WTC11 (cell line): ENCODE data around the gene CBLB. TPM values are rescaled to one million over a fixed set of nuclear protein-coding genes. Genes with fewer than 3 reads are reported as not detected.

Experiments
- ATAC-seq: fragments of 200-7000 bp; cut with Tn5 transposase; 2 replicates; pipeline ENCODE4 v1.10.0; 2021; ENCODE audit warnings: mild to moderate bottlenecking, moderate library complexity
- CTCF ChIA-PET: fragments of 300-600 bp; sonication (Branson Sonifier 250); formaldehyde crosslinking; loops from one replicate; lab custom pipeline; 2021; ENCODE audit warnings: antibody characterized with exemption; lab: Charles Lee
- POLR2A ChIA-PET: fragments of 350-600 bp; sonication (Branson Sonifier 250); formaldehyde crosslinking; loops from one replicate; lab custom pipeline; 2021; ENCODE audit warnings: antibody characterized with exemption; lab: Charles Lee
- DNase-seq: peaks from one replicate; pipeline ENCODE4 v3.0.0; 2021; ENCODE audit warnings: low spot score
- H3K27ac Mint-ChIP-seq: 2 replicates; pipeline ENCODE4 v1.8.0; 2021; ENCODE audit warnings: mixed read lengths
- H3K27me3 Mint-ChIP-seq: 2 replicates; pipeline ENCODE4 v1.8.0; 2021; ENCODE audit warnings: low read depth, mild to moderate bottlenecking, moderate library complexity, mixed read lengths
- H3K36me3 Mint-ChIP-seq: 2 replicates; pipeline ENCODE4 v1.8.0; 2021; ENCODE audit warnings: mixed read lengths
- H3K4me1 Mint-ChIP-seq: 2 replicates; pipeline ENCODE4 v1.8.0; 2022; ENCODE audit warnings: mixed read lengths
- H3K4me3 Mint-ChIP-seq: 2 replicates; pipeline ENCODE4 v1.8.0; 2021; ENCODE audit warnings: mild to moderate bottlenecking, moderate library complexity, mixed read lengths
- H3K9me3 Mint-ChIP-seq: 2 replicates; pipeline ENCODE4 v1.8.0; 2021; ENCODE audit warnings: mixed read lengths
- ATF2 ChIP-seq: sonication (generic); formaldehyde crosslinking; IDR thresholded peaks from 2 replicates; pipeline ENCODE4 v1.8.1; 2022; ENCODE audit warnings: low read depth, missing genetic modification reagents, borderline replicate concordance
- E2F4 ChIP-seq: sonication (generic); formaldehyde crosslinking; IDR thresholded peaks from 2 replicates; pipeline ENCODE4 v1.8.1; 2022; ENCODE audit warnings: low read depth, mild to moderate bottlenecking, moderate library complexity, missing genetic modification reagents, borderline replicate concordance
- ELF4 ChIP-seq: sonication (generic); formaldehyde crosslinking; IDR thresholded peaks from 2 replicates; pipeline ENCODE4 v1.8.1; 2022; ENCODE audit warnings: low read depth, mild to moderate bottlenecking, moderate library complexity, missing genetic modification reagents
- ERG ChIP-seq: fragments of 250-450 bp; sonication (Bioruptor Pico); IDR thresholded peaks from 2 replicates; pipeline ENCODE4 v1.8.0; 2021; ENCODE audit warnings: mild to moderate bottlenecking
- FOXP4 ChIP-seq: sonication (generic); formaldehyde crosslinking; IDR thresholded peaks from 2 replicates; pipeline ENCODE4 v1.8.0; 2022; ENCODE audit warnings: mild to moderate bottlenecking, missing genetic modification reagents
- MYBL2 ChIP-seq: sonication (generic); formaldehyde crosslinking; IDR thresholded peaks from 2 replicates; pipeline ENCODE4 v1.8.1; 2023; ENCODE audit warnings: mild to moderate bottlenecking, moderate library complexity, missing genetic modification reagents
- NR1H2 ChIP-seq: sonication (generic); formaldehyde crosslinking; IDR thresholded peaks from 2 replicates; pipeline ENCODE4 v1.9.0; 2021; ENCODE audit warnings: mild to moderate bottlenecking, moderate library complexity, missing genetic modification reagents
- PRDM15 ChIP-seq: sonication (generic); formaldehyde crosslinking; IDR thresholded peaks from 2 replicates; pipeline ENCODE4 v1.8.0; 2022; ENCODE audit warnings: missing genetic modification reagents
- PREB ChIP-seq: sonication (generic); formaldehyde crosslinking; IDR thresholded peaks from 2 replicates; pipeline ENCODE4 v1.8.1; 2022; ENCODE audit warnings: mild to moderate bottlenecking, missing genetic modification reagents, moderate library complexity, borderline replicate concordance
- SMAD4 ChIP-seq: sonication (generic); formaldehyde crosslinking; IDR thresholded peaks from 2 replicates; pipeline ENCODE4 v1.8.0; 2022; ENCODE audit warnings: mild to moderate bottlenecking, missing genetic modification reagents
- TEAD1 ChIP-seq: sonication (generic); formaldehyde crosslinking; IDR thresholded peaks from 2 replicates; pipeline ENCODE4 v1.8.0; 2022; ENCODE audit warnings: mild to moderate bottlenecking, missing genetic modification reagents
- TP53 ChIP-seq: sonication (generic); formaldehyde crosslinking; IDR thresholded peaks from 2 replicates; pipeline ENCODE4 v1.8.1; 2023; ENCODE audit warnings: mild to moderate bottlenecking, missing genetic modification reagents
- USF2 ChIP-seq: sonication (generic); formaldehyde crosslinking; IDR thresholded peaks from 2 replicates; pipeline ENCODE4 v1.8.1; 2023; ENCODE audit warnings: mild to moderate bottlenecking, missing genetic modification reagents, moderate library complexity
- ZMAT4 ChIP-seq: fragments of 250-450 bp; sonication (Bioruptor Pico); IDR thresholded peaks from 2 replicates; pipeline ENCODE4 v1.9.0; 2021; ENCODE audit warnings: mild to moderate bottlenecking
- ZNF138 ChIP-seq: sonication (generic); formaldehyde crosslinking; conservative IDR thresholded peaks from 2 replicates; pipeline ENCODE4 v1.8.1; 2022; ENCODE audit warnings: mild to moderate bottlenecking, moderate library complexity, missing genetic modification reagents
- ZNF671 ChIP-seq: fragments of 250-450 bp; sonication (Bioruptor Pico); IDR thresholded peaks from 2 replicates; pipeline ENCODE4 v1.8.0; 2021; ENCODE audit warnings: mild to moderate bottlenecking
- total RNA-seq: library from RNA; stranded (reverse); gene quantifications from 3 replicates; pipeline ENCODE4 v1.2.3, GENCODE V29; 2021
- TF ChIP-seq, protein P1 (sequence below): sonication (generic); formaldehyde crosslinking; IDR thresholded peaks from 2 replicates; pipeline ENCODE4 v1.8.0; 2022; ENCODE audit warnings: mild to moderate bottlenecking, missing genetic modification reagents
- TF ChIP-seq, protein P2 (sequence below): fragments of 250-450 bp; sonication (Bioruptor Pico); IDR thresholded peaks from 2 replicates; pipeline ENCODE4 v2.1.2; 2022; ENCODE audit warnings: mild to moderate bottlenecking, moderate library complexity
- TF ChIP-seq, protein P3 (sequence below): sonication (generic); formaldehyde crosslinking; IDR thresholded peaks from 2 replicates; pipeline ENCODE4 v1.8.1; 2022; ENCODE audit warnings: mild to moderate bottlenecking, moderate library complexity, missing genetic modification reagents

The CBLB gene
- total RNA-seq, 1 experiment from 2014 or later: 19.8 TPM

DNA sequence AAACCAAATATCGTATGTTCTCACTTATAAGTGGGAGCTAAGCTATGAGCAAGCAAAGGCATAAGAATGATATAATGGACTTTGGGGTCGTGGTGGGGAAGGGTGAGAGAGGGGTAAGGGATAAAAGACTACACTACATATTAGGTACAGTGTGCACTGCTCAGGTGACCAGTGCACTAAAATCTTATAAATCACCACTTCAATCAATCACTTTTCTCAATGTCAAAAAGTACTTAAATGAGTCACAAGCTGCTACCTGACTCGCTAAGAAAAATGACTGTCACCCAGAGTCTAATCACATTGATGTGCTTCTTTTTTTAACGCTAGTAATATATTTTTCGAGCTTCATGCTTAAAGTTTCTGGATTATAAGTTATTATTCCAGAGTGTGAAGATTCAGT, 95.5 kb downstream of the CBLB start:
- Mint-ChIP-seq H3K36me3 (no peaks in the 10 kb centered on the region), H3K27ac (no peak overlapping the region), H3K9me3 (no peaks in the 10 kb centered on the region), H3K4me3 (no peak overlapping the region), H3K27me3 (no peaks in the 10 kb centered on the region), H3K4me1 (no peaks in the 10 kb centered on the region)
- ATAC-seq (no peak), DNase-seq (no peak)
- no peak for TF ChIP-seq ERG
- no peak for TF ChIP-seq NR1H2 (CRISPR knock-in tag)
- no peak for TF ChIP-seq FOXP4 (CRISPR knock-in tag)
- no peak for TF ChIP-seq PREB
- ChIA-PET CTCF (no interaction called here), POLR2A (no interaction called here)

- 0 out of 2 replicates have a peak, but pooled peaks cover 3% of the 10 kb centered on the region for H3K4me1 Mint-ChIP-seq
- H3K9me3 Mint-ChIP-seq: no peaks in the 10 kb centered on the region
- no peaks in the 10 kb centered on the region for H3K36me3 Mint-ChIP-seq
- no peaks in the 10 kb centered on the region for H3K27me3 Mint-ChIP-seq
- ChIA-PET POLR2A (no interaction called here), CTCF (no interaction called here)
- ATAC-seq (no peak), DNase-seq (no peak)
- H3K27ac Mint-ChIP-seq: no peak overlapping the region
- TF ChIP-seq PRDM15 (CRISPR knock-in tag): no peak
- TF ChIP-seq ZNF671 (CRISPR knock-in tag): no peak
- no peak for TF ChIP-seq TEAD1 (CRISPR knock-in tag)
- TF ChIP-seq, protein P1, sequence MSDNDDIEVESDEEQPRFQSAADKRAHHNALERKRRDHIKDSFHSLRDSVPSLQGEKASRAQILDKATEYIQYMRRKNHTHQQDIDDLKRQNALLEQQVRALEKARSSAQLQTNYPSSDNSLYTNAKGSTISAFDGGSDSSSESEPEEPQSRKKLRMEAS (CRISPR knock-in tag): no peak
- TF ChIP-seq, protein P2, sequence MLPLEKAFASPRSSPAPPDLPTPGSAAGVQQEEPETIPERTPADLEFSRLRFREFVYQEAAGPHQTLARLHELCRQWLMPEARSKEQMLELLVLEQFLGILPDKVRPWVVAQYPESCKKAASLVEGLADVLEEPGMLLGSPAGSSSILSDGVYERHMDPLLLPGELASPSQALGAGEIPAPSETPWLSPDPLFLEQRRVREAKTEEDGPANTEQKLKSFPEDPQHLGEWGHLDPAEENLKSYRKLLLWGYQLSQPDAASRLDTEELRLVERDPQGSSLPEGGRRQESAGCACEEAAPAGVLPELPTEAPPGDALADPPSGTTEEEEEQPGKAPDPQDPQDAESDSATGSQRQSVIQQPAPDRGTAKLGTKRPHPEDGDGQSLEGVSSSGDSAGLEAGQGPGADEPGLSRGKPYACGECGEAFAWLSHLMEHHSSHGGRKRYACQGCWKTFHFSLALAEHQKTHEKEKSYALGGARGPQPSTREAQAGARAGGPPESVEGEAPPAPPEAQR: no peak
- TF ChIP-seq, protein P3, sequence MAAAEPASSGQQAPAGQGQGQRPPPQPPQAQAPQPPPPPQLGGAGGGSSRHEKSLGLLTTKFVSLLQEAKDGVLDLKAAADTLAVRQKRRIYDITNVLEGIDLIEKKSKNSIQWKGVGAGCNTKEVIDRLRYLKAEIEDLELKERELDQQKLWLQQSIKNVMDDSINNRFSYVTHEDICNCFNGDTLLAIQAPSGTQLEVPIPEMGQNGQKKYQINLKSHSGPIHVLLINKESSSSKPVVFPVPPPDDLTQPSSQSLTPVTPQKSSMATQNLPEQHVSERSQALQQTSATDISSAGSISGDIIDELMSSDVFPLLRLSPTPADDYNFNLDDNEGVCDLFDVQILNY: no peak
- no peak for TF ChIP-seq USF2 (CRISPR knock-in tag)
- TF ChIP-seq SMAD4 (CRISPR knock-in tag): no peak
- no peak for TF ChIP-seq ZNF138 (CRISPR knock-in tag)
- TF ChIP-seq MYBL2 (CRISPR knock-in tag): no peak
- no peak for TF ChIP-seq ATF2 (CRISPR knock-in tag)
- TF ChIP-seq ZMAT4 (CRISPR knock-in tag): no peak
- no peak for TF ChIP-seq TP53 (CRISPR knock-in tag)
- no peak for TF ChIP-seq E2F4 (CRISPR knock-in tag)
- no peak for TF ChIP-seq ELF4 (CRISPR knock-in tag)
- no peak overlapping the region for H3K4me3 Mint-ChIP-seq
Measured at GRCh38 chr3:105772635-105773034, 96.2 kb downstream of the CBLB start.
